Measurements from ENCODE around the gene MCUB. TPM values are rescaled to one million over a fixed set of nuclear protein-coding genes. Genes with fewer than 3 reads are reported as not detected.

MCUB gene
- total RNA-seq, 1 donor from 2014 or later = 14.8 TPM

DNA sequence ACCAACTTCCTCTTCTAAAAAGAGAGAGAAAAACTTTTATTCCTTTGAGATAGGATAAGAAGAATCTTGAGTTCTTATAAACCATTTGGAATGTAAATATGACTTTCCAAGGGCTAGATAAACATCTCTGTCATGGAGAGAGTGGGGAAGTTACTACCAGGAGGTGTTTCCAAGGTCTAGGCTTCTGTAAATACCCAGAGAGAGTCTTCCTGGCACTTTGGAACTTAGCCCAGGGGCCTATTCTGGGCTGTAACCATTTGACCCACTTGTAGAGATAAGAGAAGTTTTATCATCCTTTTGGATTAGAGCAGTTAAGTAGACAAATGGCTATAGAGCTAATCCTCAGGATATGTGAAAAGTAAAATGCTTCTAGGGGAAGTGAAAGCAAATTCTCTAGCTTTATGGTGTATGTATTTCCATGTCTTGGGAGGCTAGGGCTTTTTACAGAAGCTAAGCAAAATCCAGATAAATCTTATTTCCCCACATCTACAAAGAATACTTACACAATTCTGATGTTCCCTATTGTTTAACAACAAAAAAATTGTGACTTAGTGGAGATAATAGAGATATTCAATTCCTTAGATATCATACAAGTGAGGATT is 51.1 kb downstream of the MCUB start:
- Mint-ChIP-seq H3K27me3 (ENCODE audit: unreplicated experiment) (no peaks in the 10 kb centered on the region), H3K27ac (ENCODE audit: unreplicated experiment) (no peak overlapping the region), H3K9me3 (ENCODE audit: unreplicated experiment) (peaks cover 23% of the 10 kb centered on the region), H3K4me1 (ENCODE audit: unreplicated experiment) (peaks cover 1% of the 10 kb centered on the region), H3K36me3 (ENCODE audit: unreplicated experiment) (peaks cover 9% of the 10 kb centered on the region), H3K4me3 (ENCODE audit: unreplicated experiment) (no peak overlapping the region)
- TF ChIP-seq, protein P1, sequence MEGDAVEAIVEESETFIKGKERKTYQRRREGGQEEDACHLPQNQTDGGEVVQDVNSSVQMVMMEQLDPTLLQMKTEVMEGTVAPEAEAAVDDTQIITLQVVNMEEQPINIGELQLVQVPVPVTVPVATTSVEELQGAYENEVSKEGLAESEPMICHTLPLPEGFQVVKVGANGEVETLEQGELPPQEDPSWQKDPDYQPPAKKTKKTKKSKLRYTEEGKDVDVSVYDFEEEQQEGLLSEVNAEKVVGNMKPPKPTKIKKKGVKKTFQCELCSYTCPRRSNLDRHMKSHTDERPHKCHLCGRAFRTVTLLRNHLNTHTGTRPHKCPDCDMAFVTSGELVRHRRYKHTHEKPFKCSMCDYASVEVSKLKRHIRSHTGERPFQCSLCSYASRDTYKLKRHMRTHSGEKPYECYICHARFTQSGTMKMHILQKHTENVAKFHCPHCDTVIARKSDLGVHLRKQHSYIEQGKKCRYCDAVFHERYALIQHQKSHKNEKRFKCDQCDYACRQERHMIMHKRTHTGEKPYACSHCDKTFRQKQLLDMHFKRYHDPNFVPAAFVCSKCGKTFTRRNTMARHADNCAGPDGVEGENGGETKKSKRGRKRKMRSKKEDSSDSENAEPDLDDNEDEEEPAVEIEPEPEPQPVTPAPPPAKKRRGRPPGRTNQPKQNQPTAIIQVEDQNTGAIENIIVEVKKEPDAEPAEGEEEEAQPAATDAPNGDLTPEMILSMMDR (IDR thresholded peaks at IDR 0.05) = no peak
- no peak for DNase-seq (ENCODE audit: extremely low spot score, unreplicated experiment)

DNA sequence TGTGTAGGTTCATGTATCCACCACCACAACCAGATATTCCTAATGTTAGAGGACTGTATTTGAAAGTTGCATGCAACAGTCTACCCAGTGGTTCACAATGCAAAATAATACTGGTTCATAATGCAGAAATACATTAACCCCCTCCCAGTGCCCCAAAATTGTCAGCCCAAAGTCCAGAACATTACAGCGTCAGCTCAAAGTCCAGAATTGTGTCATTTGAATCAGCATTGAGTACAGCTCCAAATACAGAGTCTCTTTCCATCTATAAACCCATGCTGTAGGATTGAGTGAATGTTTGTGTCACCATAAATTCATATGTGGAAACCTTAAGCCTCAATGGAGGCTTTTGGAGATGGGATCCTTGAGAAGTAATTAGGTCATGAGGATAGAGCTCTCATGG is 54.0 kb downstream of the MCUB start:
- Mint-ChIP-seq H3K9me3 (ENCODE audit: unreplicated experiment) (peaks cover 11% of the 10 kb centered on the region), H3K36me3 (ENCODE audit: unreplicated experiment) (no peaks in the 10 kb centered on the region), H3K27me3 (ENCODE audit: unreplicated experiment) (no peaks in the 10 kb centered on the region), H3K4me1 (ENCODE audit: unreplicated experiment) (peaks cover 1% of the 10 kb centered on the region), H3K4me3 (ENCODE audit: unreplicated experiment) (no peak overlapping the region), H3K27ac (ENCODE audit: unreplicated experiment) (no peak overlapping the region)
- TF ChIP-seq, protein P1 (IDR thresholded peaks at IDR 0.05) = no peak
- no peak for DNase-seq (ENCODE audit: extremely low spot score, unreplicated experiment)

DNA sequence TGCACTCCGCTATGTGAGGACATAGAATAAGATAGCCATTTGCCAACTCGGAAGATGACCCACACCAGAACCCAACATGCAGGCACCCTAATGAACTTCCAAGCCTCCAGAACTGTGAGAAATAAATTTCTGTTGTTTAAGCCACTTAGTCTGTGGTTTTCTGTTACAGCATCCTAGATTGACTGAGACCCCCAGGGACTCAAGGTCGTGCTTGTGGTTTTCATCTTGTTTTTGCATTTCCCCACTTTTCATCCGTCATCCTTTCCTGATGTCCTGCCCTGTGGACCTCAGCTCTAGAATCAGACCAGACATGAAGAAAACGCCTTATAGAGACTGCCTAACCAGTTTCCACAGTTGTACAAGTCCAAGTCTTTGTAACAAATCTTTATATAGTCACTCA is 54.4 kb downstream of the MCUB start:
- Mint-ChIP-seq H3K27me3 (ENCODE audit: unreplicated experiment) (no peaks in the 10 kb centered on the region), H3K27ac (ENCODE audit: unreplicated experiment) (no peak overlapping the region), H3K4me1 (ENCODE audit: unreplicated experiment) (peaks cover 1% of the 10 kb centered on the region), H3K36me3 (ENCODE audit: unreplicated experiment) (no peaks in the 10 kb centered on the region), H3K4me3 (ENCODE audit: unreplicated experiment) (no peak overlapping the region), H3K9me3 (ENCODE audit: unreplicated experiment) (peaks cover 11% of the 10 kb centered on the region)
- TF ChIP-seq, protein P1 (IDR thresholded peaks at IDR 0.05) = no peak
- DNase-seq (ENCODE audit: extremely low spot score, unreplicated experiment) = no peak

DNA sequence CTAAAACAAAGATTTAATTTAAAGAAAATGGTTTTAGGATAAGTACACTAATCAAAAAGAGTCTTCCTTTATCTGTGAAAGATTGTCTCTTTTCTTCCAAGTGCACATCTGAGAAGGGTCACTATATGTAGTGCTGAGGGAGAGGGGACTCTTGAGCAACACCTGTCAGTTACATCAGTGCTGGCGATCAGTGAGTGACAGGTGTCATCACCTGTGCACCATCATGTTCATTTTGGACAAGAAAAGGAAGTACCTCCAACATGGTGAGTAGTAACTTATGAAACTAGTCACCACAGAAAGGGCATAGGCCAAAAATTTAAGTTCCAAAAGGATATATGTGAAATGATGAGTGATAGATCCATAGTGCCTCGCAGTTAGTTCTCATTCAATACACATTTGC is 55.7 kb downstream of the MCUB start:
- Mint-ChIP-seq H3K36me3 (ENCODE audit: unreplicated experiment) (no peaks in the 10 kb centered on the region), H3K9me3 (ENCODE audit: unreplicated experiment) (peaks cover 11% of the 10 kb centered on the region), H3K27ac (ENCODE audit: unreplicated experiment) (no peak overlapping the region), H3K27me3 (ENCODE audit: unreplicated experiment) (no peaks in the 10 kb centered on the region), H3K4me1 (ENCODE audit: unreplicated experiment) (peaks cover 1% of the 10 kb centered on the region), H3K4me3 (ENCODE audit: unreplicated experiment) (no peak overlapping the region)
- TF ChIP-seq, protein P1 (IDR thresholded peaks at IDR 0.05) = no peak
- no peak for DNase-seq (ENCODE audit: extremely low spot score, unreplicated experiment)

DNA sequence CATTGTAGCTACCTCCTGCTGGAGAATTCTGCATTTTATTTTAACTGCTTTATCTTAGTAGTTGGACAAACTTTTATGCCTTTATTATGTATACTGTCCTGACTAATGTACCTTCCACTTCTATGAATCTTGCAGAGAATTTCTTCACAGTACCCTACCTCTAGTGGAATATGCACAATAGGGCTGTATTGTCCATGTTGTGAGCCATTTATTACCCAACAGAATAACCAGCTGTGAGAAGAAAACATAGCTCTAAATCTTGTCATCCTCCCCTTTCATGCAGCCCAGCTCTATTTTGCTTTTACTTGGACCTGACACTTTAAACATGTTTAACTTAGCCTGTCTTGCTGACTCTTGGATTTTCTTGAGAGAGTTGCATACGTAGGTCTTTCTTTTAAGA is 56.2 kb downstream of the MCUB start:
- no peak for DNase-seq (ENCODE audit: extremely low spot score, unreplicated experiment)
- TF ChIP-seq, protein P1 (IDR thresholded peaks at IDR 0.05) = no peak
- H3K27ac Mint-ChIP-seq (ENCODE audit: unreplicated experiment) = no peak overlapping the region
- H3K4me1 Mint-ChIP-seq (ENCODE audit: unreplicated experiment) = no peaks in the 10 kb centered on the region
- H3K27me3 Mint-ChIP-seq (ENCODE audit: unreplicated experiment) = no peaks in the 10 kb centered on the region
- H3K36me3 Mint-ChIP-seq (ENCODE audit: unreplicated experiment) = no peaks in the 10 kb centered on the region
- H3K9me3 Mint-ChIP-seq (ENCODE audit: unreplicated experiment) = peaks cover 7% of the 10 kb centered on the region
- H3K4me3 Mint-ChIP-seq (ENCODE audit: unreplicated experiment) = no peak overlapping the region
